CD4-positive, alpha-beta T cell (primary cell): ENCODE results near the gene SULT6B1. TPM values are rescaled to one million over a fixed set of nuclear protein-coding genes. Genes with fewer than 3 reads are reported as not detected.

ENCODE experiments used
- ATAC-seq: fragments of 200-7000 bp; cut with Tn5 transposase; one replicate; pipeline ENCODE4 v1.10.0; 2022; ENCODE audit warnings: mild to moderate bottlenecking; ENCODE audit not compliant: poor library complexity
- CTCF ChIA-PET: fragments of 350-600 bp; sonication (Branson Sonifier 250); formaldehyde crosslinking; loops from one replicate; lab custom pipeline; 2021; ENCODE audit warnings: antibody characterized with exemption, inconsistent platforms; lab: Charles Lee
- POLR2A ChIA-PET: fragments of 350-600 bp; sonication (Branson Sonifier 250); formaldehyde crosslinking; loops from one replicate; lab custom pipeline; 2021; ENCODE audit warnings: antibody characterized with exemption, inconsistent platforms; lab: Charles Lee
- DNase-seq, 14 experiments: peaks; one replicate each; pipeline ENCODE4 v3.0.0-alpha.2; 2013 to 2020; ENCODE audit warnings: mixed read lengths in 2 of 14
- H3K27ac ChIP-seq, 2 donors: one replicate each; pipeline versions ENCODE4 v1.5.1 to v1.7.0; 2013; ENCODE audit warnings: low read length in 2 of 2, low read depth in 1 of 2, mild to moderate bottlenecking in 1 of 2
- H3K27me3 ChIP-seq, 2 experiments: 1 replicate in 1 of 2; 2 replicates in 1 of 2; pipeline versions ENCODE4 v1.6.1 to v1.7.0; 2013; ENCODE audit warnings: low read length in 2 of 2, control low read depth in 1 of 2, mild to moderate bottlenecking in 1 of 2, moderate library complexity in 1 of 2; ENCODE audit not compliant: insufficient read depth in 2 of 2, control insufficient read depth in 1 of 2
- H3K36me3 ChIP-seq: one replicate; pipeline ENCODE4 v1.6.1; 2013; ENCODE audit warnings: low read length, control low read depth; ENCODE audit not compliant: insufficient read depth
- H3K4me1 ChIP-seq: one replicate; pipeline ENCODE4 v1.6.1; 2013; ENCODE audit warnings: low read length, control low read depth; ENCODE audit not compliant: insufficient read depth
- H3K4me3 ChIP-seq: one replicate; pipeline ENCODE4 v1.5.1; 2013; ENCODE audit warnings: mild to moderate bottlenecking, low read length, moderate library complexity
- H3K9me3 ChIP-seq, 2 experiments: 1 replicate in 1 of 2; 2 replicates in 1 of 2; pipeline versions ENCODE4 v1.6.1 to v1.7.0; 2013; ENCODE audit warnings: low read length in 2 of 2, mild to moderate bottlenecking in 2 of 2, control low read depth in 1 of 2, moderate library complexity in 1 of 2; ENCODE audit not compliant: control insufficient read depth in 1 of 2, insufficient read depth in 1 of 2
- H3K27ac Mint-ChIP-seq: one replicate; pipeline ENCODE4 v1.8.0; 2020; ENCODE audit warnings: mixed read lengths
- H3K27me3 Mint-ChIP-seq: one replicate; pipeline ENCODE4 v1.8.0; 2021; ENCODE audit warnings: mixed read lengths
- H3K36me3 Mint-ChIP-seq: one replicate; pipeline ENCODE4 v1.8.0; 2021; ENCODE audit warnings: low read depth, mixed read lengths
- H3K4me1 Mint-ChIP-seq: one replicate; pipeline ENCODE4 v1.8.0; 2021; ENCODE audit warnings: low read depth, mixed read lengths
- H3K4me3 Mint-ChIP-seq: one replicate; pipeline ENCODE4 v1.8.0; 2020; ENCODE audit warnings: mild to moderate bottlenecking, mixed read lengths
- H3K9me3 Mint-ChIP-seq: one replicate; pipeline ENCODE4 v1.8.0; 2020; ENCODE audit warnings: mixed read lengths
- intact Hi-C, 2 experiments: fragments of 100-400 bp; cut with DNase I in 1 of 2; cut with micrococcal nuclease in 1 of 2; formaldehyde crosslinking; loops; one replicate each; pipeline versions ENCODE4 v1.15.1 to v1.9.0; 2023 to 2025; cut with DNase I, micrococcal nuclease
- total RNA-seq, 174 experiments: library from RNA in 2 of 174; stranded (reverse) in 2 of 174; gene quantifications; one replicate each; pipeline ENCODE4 v1.2.3 and lab custom pipeline; 2021 to 2026
- TF ChIP-seq, protein P1 (sequence below): fragments of 200-600 bp; IDR thresholded peaks from one replicate; pipeline ENCODE4 v1.8.0; 2022; ENCODE audit warnings: antibody characterized with exemption, mild to moderate bottlenecking

Gene SULT6B1
- total RNA-seq, 2 experiments from 2014 or later: not detected

DNA sequence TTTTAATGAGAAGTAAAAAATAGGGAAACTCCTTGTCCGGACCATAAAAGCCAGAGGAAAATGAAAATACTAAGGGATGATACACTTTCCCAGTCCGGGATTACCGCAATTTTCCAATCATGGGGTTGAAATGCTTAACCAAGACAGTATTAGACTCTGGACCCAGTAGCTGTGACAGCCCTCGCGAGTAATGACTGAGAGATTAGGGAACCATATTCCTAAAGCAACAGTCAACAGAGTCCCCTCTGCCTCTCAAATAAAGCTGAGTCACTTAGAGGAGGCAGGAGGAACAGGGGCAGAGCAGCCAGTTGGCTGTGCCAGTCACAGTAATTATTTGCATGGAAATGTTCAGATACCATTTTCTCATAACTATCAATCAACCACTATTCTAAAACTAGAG is 69.3 kb downstream of the SULT6B1 start:
- peaks cover 44% of the 10 kb centered on the region for H3K36me3 ChIP-seq
- CTCF ChIA-PET: no interaction called here

More for the DNA sequence above, 69.3 kb downstream of the SULT6B1 start:
- no peaks in the 10 kb centered on the region for H3K9me3 ChIP-seq
- TF ChIP-seq, protein P1, sequence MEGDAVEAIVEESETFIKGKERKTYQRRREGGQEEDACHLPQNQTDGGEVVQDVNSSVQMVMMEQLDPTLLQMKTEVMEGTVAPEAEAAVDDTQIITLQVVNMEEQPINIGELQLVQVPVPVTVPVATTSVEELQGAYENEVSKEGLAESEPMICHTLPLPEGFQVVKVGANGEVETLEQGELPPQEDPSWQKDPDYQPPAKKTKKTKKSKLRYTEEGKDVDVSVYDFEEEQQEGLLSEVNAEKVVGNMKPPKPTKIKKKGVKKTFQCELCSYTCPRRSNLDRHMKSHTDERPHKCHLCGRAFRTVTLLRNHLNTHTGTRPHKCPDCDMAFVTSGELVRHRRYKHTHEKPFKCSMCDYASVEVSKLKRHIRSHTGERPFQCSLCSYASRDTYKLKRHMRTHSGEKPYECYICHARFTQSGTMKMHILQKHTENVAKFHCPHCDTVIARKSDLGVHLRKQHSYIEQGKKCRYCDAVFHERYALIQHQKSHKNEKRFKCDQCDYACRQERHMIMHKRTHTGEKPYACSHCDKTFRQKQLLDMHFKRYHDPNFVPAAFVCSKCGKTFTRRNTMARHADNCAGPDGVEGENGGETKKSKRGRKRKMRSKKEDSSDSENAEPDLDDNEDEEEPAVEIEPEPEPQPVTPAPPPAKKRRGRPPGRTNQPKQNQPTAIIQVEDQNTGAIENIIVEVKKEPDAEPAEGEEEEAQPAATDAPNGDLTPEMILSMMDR: no peak
- no peak overlapping the region for H3K27ac ChIP-seq
- intact Hi-C loops: no loop called here
- H3K27me3 ChIP-seq: no peaks in the 10 kb centered on the region
- H3K9me3 Mint-ChIP-seq: no peaks in the 10 kb centered on the region
- H3K36me3 Mint-ChIP-seq: peaks cover 75% of the 10 kb centered on the region
- ATAC-seq (no peak), DNase-seq (no peak)
- H3K4me1 Mint-ChIP-seq: no peaks in the 10 kb centered on the region
- no peak overlapping the region for H3K27ac Mint-ChIP-seq
- no peaks in the 10 kb centered on the region for H3K27me3 Mint-ChIP-seq
- no peak overlapping the region for H3K4me3 Mint-ChIP-seq
- no peak overlapping the region for H3K4me3 ChIP-seq
- no peaks in the 10 kb centered on the region for H3K4me1 ChIP-seq
- POLR2A ChIA-PET: no interaction called here

Other genes starting within 250 kb of the SULT6B1 start
- gene STRN, start 222.1 kb downstream of the SULT6B1 start, total RNA-seq: 10 to 100 TPM; 20.4 to 20.8 TPM
- gene HEATR5B, start 104.3 kb downstream of the SULT6B1 start, total RNA-seq: 10 to 100 TPM; 23.4 to 23.9 TPM
- gene GPATCH11, start 104.2 kb downstream of the SULT6B1 start, total RNA-seq: 1 to 10 TPM; 4.0 to 4.1 TPM
- gene EIF2AK2, start 31.7 kb downstream of the SULT6B1 start, total RNA-seq: 10 to 100 TPM; 29.1 to 31.1 TPM
- gene CEBPZOS, start 7.8 kb upstream of the SULT6B1 start, total RNA-seq: 10 to 100 TPM; 23.4 to 24.6 TPM
- 100 to 1,000 TPM in 1 of 2 experiments, 10 to 100 TPM in 1; 92.3 to 102 TPM for gene CEBPZ, start 42.9 kb upstream of the SULT6B1 start, total RNA-seq
- 10 to 100 TPM; 21.4 to 24.1 TPM for gene NDUFAF7, start 43.0 kb upstream of the SULT6B1 start, total RNA-seq
- gene PRKD3, start 136.2 kb upstream of the SULT6B1 start, total RNA-seq: 10 to 100 TPM; 40.5 to 44.1 TPM
- gene QPCT, start 156.0 kb upstream of the SULT6B1 start, total RNA-seq: under 1 TPM; 0.53 to 0.71 TPM